Upper lobe of left lung (tissue), 4 donors: Measurements from ENCODE around the gene HNRNPUL1.
A peak's percentile ranks its signal among the peaks of the same experiment; 100 is the strongest.

Experiments
- POLR2A ChIP-seq, 4 donors: fragments of 450-650 bp; IDR thresholded peaks; one replicate each; pipeline ENCODE4 v1.5.1; 2016 to 2017; ENCODE audit warnings: antibody characterized with exemption in 4 of 4, mild to moderate bottlenecking in 2 of 4
- TF ChIP-seq, protein P1 (sequence below), 6 experiments: fragments of 450-650 bp in 4 of 6; fragments of 200-600 bp in 2 of 6; sonication (generic) in 2 of 6; IDR thresholded peaks; one replicate each; pipeline ENCODE4 v1.5.1; 2016 to 2019; ENCODE audit warnings: antibody characterized with exemption in 6 of 6

DNA sequence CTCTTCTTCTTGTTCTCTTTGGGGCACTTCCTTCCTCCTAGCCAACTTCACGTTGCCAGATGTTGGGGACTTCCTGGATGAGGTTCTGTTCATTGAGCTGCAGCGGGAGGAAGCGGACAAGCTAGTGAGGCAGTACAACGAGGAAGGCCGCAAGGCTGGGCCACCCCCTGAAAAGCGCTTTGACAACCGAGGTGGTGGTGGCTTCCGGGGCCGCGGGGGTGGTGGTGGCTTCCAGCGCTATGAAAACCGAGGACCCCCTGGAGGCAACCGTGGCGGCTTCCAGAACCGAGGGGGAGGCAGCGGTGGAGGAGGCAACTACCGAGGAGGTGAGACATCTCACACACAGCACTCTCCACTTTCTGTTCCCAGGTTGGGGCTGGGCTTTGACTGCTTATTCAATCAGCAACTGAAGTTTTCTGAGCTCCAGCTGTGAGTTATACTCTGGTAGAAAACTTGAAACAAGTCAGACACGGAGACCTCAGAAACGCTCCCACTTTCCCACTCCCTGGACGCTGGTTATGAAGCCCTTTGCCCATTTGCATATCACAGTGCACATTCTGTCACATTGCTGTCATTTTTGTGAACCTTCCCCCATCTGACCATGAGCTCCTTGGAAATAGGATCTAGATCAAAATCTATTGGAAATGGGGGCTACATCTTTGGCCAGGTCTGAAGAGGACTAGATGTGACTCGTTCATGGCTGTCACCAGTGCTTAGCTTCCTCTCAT, 38.6 kb downstream of the HNRNPUL1 start:
- TF ChIP-seq, protein P1, sequence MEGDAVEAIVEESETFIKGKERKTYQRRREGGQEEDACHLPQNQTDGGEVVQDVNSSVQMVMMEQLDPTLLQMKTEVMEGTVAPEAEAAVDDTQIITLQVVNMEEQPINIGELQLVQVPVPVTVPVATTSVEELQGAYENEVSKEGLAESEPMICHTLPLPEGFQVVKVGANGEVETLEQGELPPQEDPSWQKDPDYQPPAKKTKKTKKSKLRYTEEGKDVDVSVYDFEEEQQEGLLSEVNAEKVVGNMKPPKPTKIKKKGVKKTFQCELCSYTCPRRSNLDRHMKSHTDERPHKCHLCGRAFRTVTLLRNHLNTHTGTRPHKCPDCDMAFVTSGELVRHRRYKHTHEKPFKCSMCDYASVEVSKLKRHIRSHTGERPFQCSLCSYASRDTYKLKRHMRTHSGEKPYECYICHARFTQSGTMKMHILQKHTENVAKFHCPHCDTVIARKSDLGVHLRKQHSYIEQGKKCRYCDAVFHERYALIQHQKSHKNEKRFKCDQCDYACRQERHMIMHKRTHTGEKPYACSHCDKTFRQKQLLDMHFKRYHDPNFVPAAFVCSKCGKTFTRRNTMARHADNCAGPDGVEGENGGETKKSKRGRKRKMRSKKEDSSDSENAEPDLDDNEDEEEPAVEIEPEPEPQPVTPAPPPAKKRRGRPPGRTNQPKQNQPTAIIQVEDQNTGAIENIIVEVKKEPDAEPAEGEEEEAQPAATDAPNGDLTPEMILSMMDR (IDR thresholded peaks at IDR 0.05) = no peak
- peak in 2 of 4 donors; percentile 10 to 30 for TF ChIP-seq POLR2A (IDR thresholded peaks at IDR 0.05)
